Hepatocyte (in vitro differentiated cells): ENCODE measurements around the gene PRSS48. TPM values are rescaled to one million over a fixed set of nuclear protein-coding genes. Genes with fewer than 3 reads are reported as not detected.

Experiments
- DNase-seq: peaks from one replicate; pipeline ENCODE4 v3.0.0-alpha.2; 2016; ENCODE audit warnings: low spot score
- H2AFZ ChIP-seq: fragments of 200-600 bp; sonication (generic); 2 replicates; pipeline ENCODE4 v1.6.0; 2016; ENCODE audit warnings: antibody characterized with exemption, mild to moderate bottlenecking
- H3K27ac ChIP-seq: fragments of 200-600 bp; sonication (generic); 2 replicates; pipeline ENCODE4 v1.5.1; 2016; ENCODE audit warnings: mild to moderate bottlenecking
- H3K27me3 ChIP-seq: fragments of 200-600 bp; sonication (generic); 2 replicates; pipeline ENCODE4 v1.6.1; 2016
- H3K36me3 ChIP-seq: fragments of 200-600 bp; sonication (generic); replicated peaks from 2 replicates; pipeline ENCODE4 v1.5.1; 2016; ENCODE audit warnings: low read depth; ENCODE audit not compliant: insufficient read depth
- H3K4me1 ChIP-seq: fragments of 200-600 bp; sonication (generic); 2 replicates; pipeline ENCODE4 v1.5.1; 2016; ENCODE audit warnings: mild to moderate bottlenecking, moderate library complexity; ENCODE audit not compliant: insufficient read depth
- H3K4me2 ChIP-seq: fragments of 200-600 bp; sonication (generic); 2 replicates; pipeline ENCODE4 v1.6.0; 2016
- H3K4me3 ChIP-seq: fragments of 200-600 bp; sonication (generic); 2 replicates; pipeline ENCODE4 v1.5.1; 2016; ENCODE audit warnings: mild to moderate bottlenecking
- H3K79me2 ChIP-seq: fragments of 200-600 bp; sonication (generic); 2 replicates; pipeline ENCODE4 v1.6.0; 2017; ENCODE audit warnings: mild to moderate bottlenecking
- H3K9me2 ChIP-seq: fragments of 200-600 bp; sonication (generic); replicated peaks from 2 replicates; pipeline ENCODE4 v1.6.0; 2017; ENCODE audit warnings: mild to moderate bottlenecking; ENCODE audit not compliant: insufficient read depth
- H3K9me3 ChIP-seq: fragments of 200-600 bp; sonication (generic); 2 replicates; pipeline ENCODE4 v1.5.1; 2016; ENCODE audit warnings: low read depth, mild to moderate bottlenecking
- H4K20me1 ChIP-seq: fragments of 200-600 bp; sonication (generic); 2 replicates; pipeline ENCODE4 v1.6.0; 2016; ENCODE audit warnings: mild to moderate bottlenecking; ENCODE audit not compliant: insufficient read depth, poor library complexity, severe bottlenecking
- CTCF ChIP-seq: fragments of 200-600 bp; sonication (generic); IDR thresholded peaks from 2 replicates; pipeline ENCODE4 v1.5.1; 2016; ENCODE audit warnings: antibody characterized with exemption, mild to moderate bottlenecking; ENCODE audit not compliant: poor library complexity
- EZH2 ChIP-seq: fragments of 200-600 bp; sonication (generic); IDR thresholded peaks from 2 replicates; pipeline ENCODE4 v1.6.1; 2016; ENCODE audit warnings: antibody characterized with exemption, mild to moderate bottlenecking, borderline replicate concordance
- EZH2phosphoT487 ChIP-seq: fragments of 200-600 bp; sonication (generic); IDR thresholded peaks from one replicate; pipeline ENCODE4 v1.6.1; 2018; ENCODE audit warnings: antibody characterized with exemption, mild to moderate bottlenecking, low read depth, moderate library complexity; ENCODE audit not compliant: unreplicated experiment, severe bottlenecking
- WGBS: methylation state at CpG from one replicate; pipeline ENCODE4 v1.1.6; 2016; ENCODE audit warnings: low lambda C conversion rate; ENCODE audit errors: missing lambda C conversion rate; 5-methylcytosine and 5-hydroxymethylcytosine counted together
- polyA plus RNA-seq: library from polyadenylated mRNA; unstranded; fragments of >200 nt; fragmentation: Nextera tagmentation; extraction: Ambion mirVana; gene quantifications from 2 replicates; pipeline ENCODE4 v1.2.1, GENCODE V29; 2016
- total RNA-seq: library from RNA; depleted of rRNA; stranded (reverse); fragments of >200 nt; gene quantifications from 2 replicates; pipeline ENCODE4 v1.2.3, GENCODE V29; 2014

The PRSS48 gene
- total and polyA plus RNA-seq, 2 experiments from 2014 or later = 0.79 TPM; not detected in 1

GRCh38 chr4:151236036-151236435 lies 40.9 kb upstream of the PRSS48 start:
- H3K4me3 ChIP-seq = no peak overlapping the region
- H3K4me2 ChIP-seq = no peak overlapping the region
- H3K79me2 ChIP-seq = peaks cover 41% of the 10 kb centered on the region
- no peaks in the 10 kb centered on the region for H3K27me3 ChIP-seq
- no peak for TF ChIP-seq CTCF
- TF ChIP-seq EZH2 = no peak
- no peak for TF ChIP-seq EZH2phosphoT487
- no peaks in the 10 kb centered on the region for H3K36me3 ChIP-seq
- WGBS = over 99% methylated on average over 16 of the region's 27 CpGs
- no peaks in the 10 kb centered on the region for H3K9me3 ChIP-seq
- H3K4me1 ChIP-seq = no peaks in the 10 kb centered on the region
- H3K9me2 ChIP-seq = no peaks in the 10 kb centered on the region
- no peaks in the 10 kb centered on the region for H4K20me1 ChIP-seq
- H3K27ac ChIP-seq = no peak overlapping the region
- DNase-seq = no peak
- H2AFZ ChIP-seq = no peak overlapping the region

- H3K4me2 ChIP-seq = no peak overlapping the region
- H4K20me1 ChIP-seq = no peaks in the 10 kb centered on the region
- DNase-seq = peak; percentile 20
- no peaks in the 10 kb centered on the region for H3K27me3 ChIP-seq
- TF ChIP-seq CTCF (peak; percentile 42), EZH2 (no peak)
- no peaks in the 10 kb centered on the region for H3K36me3 ChIP-seq
- 48% methylated on average over 3 of the region's 3 CpGs for WGBS
- no peak overlapping the region for H3K4me3 ChIP-seq
- H2AFZ ChIP-seq = no peak overlapping the region
- H3K27ac ChIP-seq = no peak overlapping the region
- no peaks in the 10 kb centered on the region for H3K9me3 ChIP-seq
- H3K9me2 ChIP-seq = no peaks in the 10 kb centered on the region
- H3K4me1 ChIP-seq = no peaks in the 10 kb centered on the region
- H3K79me2 ChIP-seq = peaks cover 49% of the 10 kb centered on the region
Measured at GRCh38 chr4:151238477-151238876, 38.5 kb upstream of the PRSS48 start.

GRCh38 chr4:151239608-151240007 lies 37.4 kb upstream of the PRSS48 start:
- WGBS = 98% methylated on average over 3 of the region's 3 CpGs
- H3K36me3 ChIP-seq = no peaks in the 10 kb centered on the region
- peaks cover 50% of the 10 kb centered on the region for H3K79me2 ChIP-seq
- no peak overlapping the region for H3K27ac ChIP-seq
- no peaks in the 10 kb centered on the region for H3K9me2 ChIP-seq
- H3K4me3 ChIP-seq = no peak overlapping the region
- no peak for TF ChIP-seq EZH2
- TF ChIP-seq EZH2phosphoT487 = no peak
- TF ChIP-seq CTCF = no peak
- no peak overlapping the region for H3K4me2 ChIP-seq
- no peak overlapping the region for H2AFZ ChIP-seq
- H3K9me3 ChIP-seq = no peaks in the 10 kb centered on the region
- no peak for DNase-seq
- no peaks in the 10 kb centered on the region for H3K4me1 ChIP-seq
- no peaks in the 10 kb centered on the region for H3K27me3 ChIP-seq
- H4K20me1 ChIP-seq = no peaks in the 10 kb centered on the region

- Histone ChIP-seq H3K9me2 (no peaks in the 10 kb centered on the region), H3K4me1 (no peaks in the 10 kb centered on the region), H3K4me2 (no peak overlapping the region), H3K36me3 (no peaks in the 10 kb centered on the region), H3K9me3 (no peaks in the 10 kb centered on the region), H4K20me1 (no peaks in the 10 kb centered on the region), H3K27ac (no peak overlapping the region), H2AFZ (no peak overlapping the region), H3K27me3 (no peaks in the 10 kb centered on the region), H3K79me2 (peaks cover 46% of the 10 kb centered on the region), H3K4me3 (no peak overlapping the region)
- no peak for DNase-seq
- TF ChIP-seq EZH2 (no peak), CTCF (no peak), EZH2phosphoT487 (no peak)
- 82% methylated on average over 2 of the region's 2 CpGs for WGBS
Measured at GRCh38 chr4:151242305-151242704, 34.7 kb upstream of the PRSS48 start.
